Measurements from ENCODE around the gene WFIKKN2.
A peak's percentile ranks its signal among the peaks of the same experiment; 100 is the strongest.

The WFIKKN2 gene

GRCh38 chr17:50837286-50837979 is 2.0 kb downstream of the WFIKKN2 start:
- no peak overlapping the region for H3K27ac ChIP-seq
- TF ChIP-seq ZFX (IDR thresholded peaks at IDR 0.05; ENCODE audit: borderline replicate concordance) (no peak), CTCF (IDR thresholded peaks at IDR 0.05) (no peak)

- no peak for TF ChIP-seq ZFX (IDR thresholded peaks at IDR 0.05; ENCODE audit: borderline replicate concordance)
- TF ChIP-seq CTCF (IDR thresholded peaks at IDR 0.05), result no peak
- H3K27ac ChIP-seq, result no peak overlapping the region
Measured at GRCh38 chr17:50837980-50838954, 2.9 kb downstream of the WFIKKN2 start.

- H3K27ac ChIP-seq, result no peak overlapping the region
- TF ChIP-seq CTCF (IDR thresholded peaks at IDR 0.05), result no peak
- no peak for TF ChIP-seq ZFX (IDR thresholded peaks at IDR 0.05; ENCODE audit: borderline replicate concordance)
Measured at GRCh38 chr17:50839591-50840310, 4.4 kb downstream of the WFIKKN2 start.

- TF ChIP-seq CTCF (IDR thresholded peaks at IDR 0.05) (no peak), ZFX (IDR thresholded peaks at IDR 0.05; ENCODE audit: borderline replicate concordance) (no peak)
- no peak overlapping the region for H3K27ac ChIP-seq
Measured at GRCh38 chr17:50840311-50840851, 5.0 kb downstream of the WFIKKN2 start.

- no peak overlapping the region for H3K27ac ChIP-seq
- TF ChIP-seq ZFX (IDR thresholded peaks at IDR 0.05; ENCODE audit: borderline replicate concordance), result no peak
- TF ChIP-seq CTCF (IDR thresholded peaks at IDR 0.05), result no peak
Measured at GRCh38 chr17:50841277-50841948, 6.0 kb downstream of the WFIKKN2 start.

- no peak overlapping the region for H3K27ac ChIP-seq
- TF ChIP-seq CTCF (IDR thresholded peaks at IDR 0.05) (peak; percentile 83), ZFX (IDR thresholded peaks at IDR 0.05; ENCODE audit: borderline replicate concordance) (no peak)
Measured at GRCh38 chr17:50841949-50842354, 6.6 kb downstream of the WFIKKN2 start.
